Peyer's patch (tissue), 4 donors: ENCODE measurements around the gene TMEM45A. TPM values are rescaled to one million over a fixed set of nuclear protein-coding genes. Genes with fewer than 3 reads are reported as not detected.

Source experiments
- DNase-seq, 3 donors: peaks; one replicate each; pipeline ENCODE4 v3.0.0-alpha.2; 2017 to 2019
- H3K27ac ChIP-seq, 4 donors: fragments of 200-600 bp; sonication (generic); one replicate each; pipeline ENCODE4 v1.5.1; 2016 to 2019
- H3K27me3 ChIP-seq, 2 donors: fragments of 200-600 bp; sonication (generic); one replicate each; pipeline ENCODE4 v1.5.1; 2019
- H3K36me3 ChIP-seq, 3 donors: fragments of 200-600 bp; sonication (generic); one replicate each; pipeline ENCODE4 v1.5.1; 2016 to 2019
- H3K4me1 ChIP-seq, 4 donors: fragments of 200-600 bp; sonication (generic); one replicate each; pipeline ENCODE4 v1.5.1; 2016 to 2019
- H3K4me3 ChIP-seq, 4 donors: fragments of 200-600 bp; sonication (generic); 1 replicate in 3 of 4; 2 replicates in 1 of 4; pipeline ENCODE4 v1.5.1; 2016 to 2019; ENCODE audit warnings: mild to moderate bottlenecking in 1 of 4
- H3K9me3 ChIP-seq, 4 donors: fragments of 200-600 bp; sonication (generic); one replicate each; pipeline ENCODE4 v1.5.1; 2016 to 2019; ENCODE audit warnings: mild to moderate bottlenecking in 1 of 4
- POLR2A ChIP-seq, 2 donors: fragments of 450-650 bp; IDR thresholded peaks; one replicate each; pipeline ENCODE4 v1.5.1; 2017; ENCODE audit warnings: antibody characterized with exemption in 2 of 2, mild to moderate bottlenecking in 2 of 2, moderate library complexity in 2 of 2
- total RNA-seq, 4 donors: library from RNA; depleted of rRNA; stranded (reverse); fragments of >200 nt; gene quantifications; one replicate each; pipeline ENCODE4 v1.1.0, GENCODE V29; 2016
- TF ChIP-seq, protein P1 (sequence below), 6 experiments: fragments of 450-650 bp in 4 of 6; fragments of 200-600 bp in 2 of 6; sonication (generic) in 1 of 6; IDR thresholded peaks; one replicate each; pipeline ENCODE4 v1.5.1; 2017 to 2019; ENCODE audit warnings: antibody characterized with exemption in 6 of 6, mild to moderate bottlenecking in 3 of 6, moderate library complexity in 1 of 6

The TMEM45A gene
- total RNA-seq, 4 donors from 2014 or later, result 0.66 to 5.3 (median 4.7) TPM; not detected in 1

DNA sequence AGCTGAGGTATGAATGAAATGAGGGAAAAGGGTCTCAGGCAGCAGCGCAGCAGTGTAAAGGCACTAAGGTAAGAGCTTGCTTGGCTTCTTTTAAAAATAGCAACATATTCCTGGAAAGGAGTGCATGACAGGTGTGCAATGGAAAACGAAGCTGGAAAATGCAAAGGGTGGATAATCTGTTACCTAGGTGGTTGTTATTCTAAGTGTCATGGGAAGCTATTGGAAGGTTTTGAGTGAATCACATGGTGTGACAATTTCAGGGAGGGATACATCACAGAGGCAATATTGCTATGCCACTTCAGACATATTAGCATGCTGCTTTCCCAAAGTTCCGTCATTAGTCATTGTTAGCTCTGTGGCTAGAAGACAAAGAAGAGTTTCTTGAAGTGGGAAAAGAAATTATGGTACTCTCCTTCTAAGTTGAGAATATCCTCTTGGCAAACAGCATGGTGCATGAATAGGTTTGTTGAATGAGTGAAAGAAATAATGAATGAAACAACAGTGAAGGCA lies 28.7 kb upstream of the TMEM45A start:
- Histone ChIP-seq H3K27ac (no peak overlapping the region), H3K27me3 (no peaks in the 10 kb centered on the region), H3K9me3 (no peaks in the 10 kb centered on the region), H3K4me3 (no peak overlapping the region), H3K4me1 (no peaks in the 10 kb centered on the region), H3K36me3 (no peaks in the 10 kb centered on the region)
- DNase-seq, result no peak
- TF ChIP-seq, protein P1, sequence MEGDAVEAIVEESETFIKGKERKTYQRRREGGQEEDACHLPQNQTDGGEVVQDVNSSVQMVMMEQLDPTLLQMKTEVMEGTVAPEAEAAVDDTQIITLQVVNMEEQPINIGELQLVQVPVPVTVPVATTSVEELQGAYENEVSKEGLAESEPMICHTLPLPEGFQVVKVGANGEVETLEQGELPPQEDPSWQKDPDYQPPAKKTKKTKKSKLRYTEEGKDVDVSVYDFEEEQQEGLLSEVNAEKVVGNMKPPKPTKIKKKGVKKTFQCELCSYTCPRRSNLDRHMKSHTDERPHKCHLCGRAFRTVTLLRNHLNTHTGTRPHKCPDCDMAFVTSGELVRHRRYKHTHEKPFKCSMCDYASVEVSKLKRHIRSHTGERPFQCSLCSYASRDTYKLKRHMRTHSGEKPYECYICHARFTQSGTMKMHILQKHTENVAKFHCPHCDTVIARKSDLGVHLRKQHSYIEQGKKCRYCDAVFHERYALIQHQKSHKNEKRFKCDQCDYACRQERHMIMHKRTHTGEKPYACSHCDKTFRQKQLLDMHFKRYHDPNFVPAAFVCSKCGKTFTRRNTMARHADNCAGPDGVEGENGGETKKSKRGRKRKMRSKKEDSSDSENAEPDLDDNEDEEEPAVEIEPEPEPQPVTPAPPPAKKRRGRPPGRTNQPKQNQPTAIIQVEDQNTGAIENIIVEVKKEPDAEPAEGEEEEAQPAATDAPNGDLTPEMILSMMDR (IDR thresholded peaks at IDR 0.05), result no peak
- TF ChIP-seq POLR2A (IDR thresholded peaks at IDR 0.05), result no peak

DNA sequence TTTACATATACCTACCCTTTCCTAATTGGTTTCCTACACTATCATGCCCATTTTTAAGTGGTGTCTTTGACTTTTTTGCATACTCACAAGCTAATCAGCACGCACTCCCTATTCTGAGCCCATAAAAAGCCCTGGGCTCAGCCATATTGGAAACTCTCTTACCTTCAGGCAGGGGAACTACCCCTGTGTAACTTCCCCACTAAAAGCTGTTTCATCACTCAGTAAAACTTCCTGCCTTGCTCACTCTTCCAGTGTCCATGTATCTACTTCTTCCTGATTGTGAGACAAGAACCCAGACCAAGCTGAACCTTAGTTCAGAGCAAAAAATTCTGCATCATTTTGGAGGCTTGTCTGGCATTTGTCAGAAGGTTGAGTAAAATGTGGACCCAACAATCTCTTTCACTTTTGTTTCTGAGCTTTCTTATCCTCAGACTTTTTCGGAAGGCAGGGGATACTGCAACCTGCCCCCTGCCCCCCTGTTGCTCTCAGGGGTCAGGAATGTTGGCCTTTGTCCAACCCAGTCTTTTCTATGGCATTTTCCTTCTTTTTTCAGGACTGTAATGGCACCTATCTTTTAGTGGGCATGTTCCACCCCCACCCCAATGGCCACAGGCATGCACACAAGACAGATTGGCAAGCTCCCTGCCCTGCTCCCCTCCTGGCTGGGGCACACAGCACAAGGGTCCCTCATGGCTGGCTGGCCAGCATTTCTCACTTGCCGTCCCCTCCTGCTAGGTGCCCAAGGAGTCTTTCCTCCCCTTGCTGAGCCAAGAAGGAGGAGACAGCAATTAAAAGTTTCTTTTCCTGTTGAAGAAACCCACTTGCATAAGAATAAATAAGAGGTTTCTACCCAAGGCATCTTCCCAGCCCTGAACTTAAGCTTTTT lies 26.3 kb upstream of the TMEM45A start:
- H3K4me3 ChIP-seq, result no peak overlapping the region
- no peaks in the 10 kb centered on the region for H3K4me1 ChIP-seq
- DNase-seq, result no peak
- H3K36me3 ChIP-seq, result no peaks in the 10 kb centered on the region
- H3K9me3 ChIP-seq, result no peaks in the 10 kb centered on the region
- no peaks in the 10 kb centered on the region for H3K27me3 ChIP-seq
- no peak for TF ChIP-seq POLR2A (IDR thresholded peaks at IDR 0.05)
- TF ChIP-seq, protein P1 (IDR thresholded peaks at IDR 0.05), result no peak
- no peak overlapping the region for H3K27ac ChIP-seq

DNA sequence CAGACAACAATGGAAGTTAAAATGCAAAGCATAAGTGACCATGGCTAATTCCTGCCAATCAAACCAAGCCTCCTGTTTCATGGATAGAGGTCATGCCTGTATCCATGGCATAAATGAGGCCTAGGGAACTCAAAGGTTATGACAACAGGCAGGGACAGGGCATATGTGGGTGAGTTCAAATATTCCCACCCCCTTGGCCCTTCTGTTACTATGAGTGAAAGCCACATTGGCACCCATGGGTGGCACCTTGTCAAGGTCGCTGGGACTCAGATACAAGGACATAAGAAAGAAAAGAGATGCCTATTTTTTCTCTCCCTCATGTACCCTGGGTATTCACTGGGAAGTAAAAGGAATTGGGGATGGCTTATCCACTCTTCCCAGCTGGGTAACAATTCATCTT lies 25.3 kb upstream of the TMEM45A start:
- no peak for DNase-seq
- Histone ChIP-seq H3K27me3 (no peaks in the 10 kb centered on the region), H3K9me3 (no peaks in the 10 kb centered on the region), H3K4me1 (no peaks in the 10 kb centered on the region), H3K36me3 (no peaks in the 10 kb centered on the region), H3K27ac (no peak overlapping the region), H3K4me3 (no peak overlapping the region)
- no peak for TF ChIP-seq POLR2A (IDR thresholded peaks at IDR 0.05)
- TF ChIP-seq, protein P1 (IDR thresholded peaks at IDR 0.05), result no peak

DNA sequence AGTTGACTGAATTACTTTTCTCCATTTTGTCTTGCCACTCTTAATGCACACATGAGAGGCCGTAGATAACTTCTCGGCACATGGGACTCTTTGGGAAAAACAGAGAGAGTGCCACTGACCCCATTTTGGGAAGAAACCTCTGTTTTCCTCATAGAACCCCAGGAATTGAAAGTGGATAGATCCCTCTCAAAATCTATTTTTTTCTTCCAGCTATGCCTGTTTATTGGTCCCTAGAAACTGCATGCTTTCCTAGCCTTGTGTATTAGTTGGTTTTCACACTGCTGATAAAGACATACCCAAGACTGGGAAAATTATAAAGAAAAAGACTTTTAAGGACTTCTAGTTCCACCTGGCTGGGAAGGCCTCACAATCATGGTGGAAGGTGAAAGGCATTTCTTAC lies 23.7 kb upstream of the TMEM45A start:
- TF ChIP-seq, protein P1 (IDR thresholded peaks at IDR 0.05), result no peak
- TF ChIP-seq POLR2A (IDR thresholded peaks at IDR 0.05), result no peak
- H3K27me3 ChIP-seq, result no peaks in the 10 kb centered on the region
- no peaks in the 10 kb centered on the region for H3K4me1 ChIP-seq
- no peak for DNase-seq
- H3K9me3 ChIP-seq, result no peaks in the 10 kb centered on the region
- H3K36me3 ChIP-seq, result no peaks in the 10 kb centered on the region
- H3K4me3 ChIP-seq, result no peak overlapping the region
- no peak overlapping the region for H3K27ac ChIP-seq

DNA sequence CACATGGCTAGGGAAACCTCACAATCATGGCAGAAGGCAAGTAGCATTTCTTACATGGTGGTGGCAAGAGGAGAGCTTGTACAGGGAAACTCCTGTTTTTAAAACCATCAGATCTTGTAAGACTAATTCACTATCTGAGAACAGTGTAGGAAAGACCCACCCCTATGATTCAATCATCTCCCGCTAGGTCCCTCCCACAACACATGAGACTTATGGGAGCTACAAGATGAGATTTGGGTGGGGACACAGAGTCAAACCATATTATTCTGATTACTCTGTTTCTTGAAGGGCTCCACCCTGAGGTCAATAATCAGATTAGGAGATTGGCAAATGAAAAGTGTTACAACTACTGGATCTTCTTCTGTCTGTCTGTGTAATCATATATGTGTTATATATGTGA lies 21.5 kb upstream of the TMEM45A start:
- no peak overlapping the region for H3K27ac ChIP-seq
- TF ChIP-seq, protein P1 (IDR thresholded peaks at IDR 0.05), result no peak
- TF ChIP-seq POLR2A (IDR thresholded peaks at IDR 0.05), result no peak
- no peaks in the 10 kb centered on the region for H3K36me3 ChIP-seq
- H3K4me1 ChIP-seq, result no peaks in the 10 kb centered on the region
- H3K4me3 ChIP-seq, result no peak overlapping the region
- no peaks in the 10 kb centered on the region for H3K9me3 ChIP-seq
- no peaks in the 10 kb centered on the region for H3K27me3 ChIP-seq
- no peak for DNase-seq
